Smooth muscle cell (in vitro differentiated cells): ENCODE measurements around the gene ARHGEF10L. TPM values are rescaled to one million over a fixed set of nuclear protein-coding genes. Genes with fewer than 3 reads are reported as not detected.
A peak's percentile ranks its signal among the peaks of the same experiment; 100 is the strongest.

ENCODE experiments used
- DNase-seq: peaks from one replicate; lab custom pipeline; 2025; ENCODE audit not compliant: unreplicated experiment; lab: John Stamatoyannopoulos, UW
- H2AFZ ChIP-seq: fragments of 200-600 bp; sonication (generic); 2 replicates; pipeline ENCODE4 v1.6.0; 2016; ENCODE audit warnings: antibody characterized with exemption, low read depth, mild to moderate bottlenecking
- H3F3A ChIP-seq: fragments of 200-600 bp; sonication (generic); 2 replicates; pipeline ENCODE4 v1.6.0; 2017; ENCODE audit warnings: antibody characterized with exemption, low read depth
- H3K27ac ChIP-seq: fragments of 200-600 bp; sonication (generic); 2 replicates; pipeline ENCODE4 v1.5.1; 2016; ENCODE audit warnings: low read depth, mild to moderate bottlenecking
- H3K27me3 ChIP-seq: fragments of 200-600 bp; sonication (generic); 2 replicates; pipeline ENCODE4 v1.6.1; 2016; ENCODE audit warnings: low read depth, mild to moderate bottlenecking
- H3K36me3 ChIP-seq: fragments of 200-600 bp; sonication (generic); 2 replicates; pipeline ENCODE4 v1.5.1; 2016; ENCODE audit warnings: low read depth
- H3K4me1 ChIP-seq: fragments of 200-600 bp; sonication (generic); 2 replicates; pipeline ENCODE4 v1.5.1; 2016; ENCODE audit warnings: low read depth
- H3K4me2 ChIP-seq: fragments of 200-600 bp; sonication (generic); 2 replicates; pipeline ENCODE4 v1.6.0; 2016; ENCODE audit warnings: mild to moderate bottlenecking
- H3K4me3 ChIP-seq: fragments of 200-600 bp; sonication (generic); 2 replicates; pipeline ENCODE4 v1.5.1; 2016; ENCODE audit warnings: mild to moderate bottlenecking
- H3K79me2 ChIP-seq: fragments of 200-600 bp; sonication (generic); 2 replicates; pipeline ENCODE4 v1.6.0; 2016; ENCODE audit warnings: low read depth, mild to moderate bottlenecking
- H3K9ac ChIP-seq: fragments of 200-600 bp; sonication (generic); 2 replicates; pipeline ENCODE4 v1.6.0; 2016; ENCODE audit warnings: low read depth
- H3K9me3 ChIP-seq: fragments of 200-600 bp; sonication (generic); replicated peaks from 2 replicates; pipeline ENCODE4 v1.5.1; 2016; ENCODE audit warnings: low read depth
- H4K20me1 ChIP-seq: fragments of 200-600 bp; sonication (generic); 2 replicates; pipeline ENCODE4 v1.6.0; 2016; ENCODE audit warnings: low read depth
- WGBS: methylation state at CpG from one replicate; pipeline ENCODE4 v1.1.7; 2016; ENCODE audit warnings: low lambda C conversion rate; 5-methylcytosine and 5-hydroxymethylcytosine counted together
- polyA plus RNA-seq: library from polyadenylated mRNA; unstranded; fragments of >200 nt; fragmentation: Nextera tagmentation; extraction: Ambion mirVana; gene quantifications from 2 replicates; pipeline ENCODE4 v1.2.1, GENCODE V29; 2016
- total RNA-seq: library from RNA; depleted of rRNA; stranded (reverse); fragments of >200 nt; gene quantifications from 2 replicates; pipeline ENCODE4 v1.2.3, GENCODE V29; 2014
- TF ChIP-seq, protein P1 (sequence below): fragments of 200-600 bp; sonication (generic); IDR thresholded peaks from 2 replicates; pipeline ENCODE4 v1.5.1; 2017; ENCODE audit warnings: borderline replicate concordance, mild to moderate bottlenecking, antibody characterized with exemption; ENCODE audit not compliant: insufficient read depth, poor library complexity, severe bottlenecking

ARHGEF10L gene
- total and polyA plus RNA-seq, 2 experiments from 2014 or later = 6.6 to 13.7 TPM

DNA sequence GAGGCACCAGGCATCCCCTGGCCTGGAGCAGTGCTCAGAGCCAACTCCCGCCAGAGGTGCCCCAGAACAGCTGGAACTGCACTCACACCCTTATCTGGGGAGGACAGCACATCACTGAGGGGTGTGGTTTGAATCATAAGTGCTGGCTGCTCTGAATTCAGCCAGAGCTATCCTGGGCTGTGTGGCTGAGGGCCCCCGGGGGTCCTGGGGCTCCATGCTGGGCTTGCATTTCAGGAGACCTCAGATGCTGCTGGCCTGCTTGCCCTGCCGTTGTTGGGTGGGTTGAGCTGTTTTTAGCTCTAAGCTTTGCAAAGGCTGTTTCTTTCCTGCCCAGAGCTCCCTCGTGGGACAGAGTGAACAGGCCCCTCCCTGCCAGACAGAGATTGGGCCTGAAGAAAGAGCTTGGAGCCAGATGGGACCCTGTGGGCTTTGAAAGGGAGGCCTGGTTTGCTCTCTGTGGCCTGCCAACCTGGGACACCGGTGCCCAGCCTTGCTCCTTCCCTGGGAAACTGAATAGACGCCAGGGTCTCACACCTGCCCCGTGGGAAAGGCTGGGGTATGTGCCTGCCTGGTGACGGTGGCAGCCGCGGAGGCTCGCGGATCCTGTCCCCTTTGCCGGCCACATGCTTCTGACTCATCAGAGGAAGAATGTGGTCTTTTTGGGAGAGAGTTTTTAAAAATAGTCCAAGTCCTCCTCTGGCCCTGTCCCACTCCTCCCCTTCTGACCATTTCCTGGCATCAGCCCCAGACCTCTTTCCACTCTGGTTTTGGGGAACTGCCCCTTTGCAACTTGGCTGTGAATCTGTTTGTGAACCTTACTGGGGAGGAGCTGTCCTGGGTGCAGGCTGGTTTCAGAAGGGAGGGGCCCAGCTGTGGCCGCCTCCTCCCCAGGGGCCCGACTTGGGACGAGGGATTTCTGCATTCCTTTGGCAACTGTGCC lies 30.0 kb downstream of the ARHGEF10L start:
- TF ChIP-seq, protein P1, sequence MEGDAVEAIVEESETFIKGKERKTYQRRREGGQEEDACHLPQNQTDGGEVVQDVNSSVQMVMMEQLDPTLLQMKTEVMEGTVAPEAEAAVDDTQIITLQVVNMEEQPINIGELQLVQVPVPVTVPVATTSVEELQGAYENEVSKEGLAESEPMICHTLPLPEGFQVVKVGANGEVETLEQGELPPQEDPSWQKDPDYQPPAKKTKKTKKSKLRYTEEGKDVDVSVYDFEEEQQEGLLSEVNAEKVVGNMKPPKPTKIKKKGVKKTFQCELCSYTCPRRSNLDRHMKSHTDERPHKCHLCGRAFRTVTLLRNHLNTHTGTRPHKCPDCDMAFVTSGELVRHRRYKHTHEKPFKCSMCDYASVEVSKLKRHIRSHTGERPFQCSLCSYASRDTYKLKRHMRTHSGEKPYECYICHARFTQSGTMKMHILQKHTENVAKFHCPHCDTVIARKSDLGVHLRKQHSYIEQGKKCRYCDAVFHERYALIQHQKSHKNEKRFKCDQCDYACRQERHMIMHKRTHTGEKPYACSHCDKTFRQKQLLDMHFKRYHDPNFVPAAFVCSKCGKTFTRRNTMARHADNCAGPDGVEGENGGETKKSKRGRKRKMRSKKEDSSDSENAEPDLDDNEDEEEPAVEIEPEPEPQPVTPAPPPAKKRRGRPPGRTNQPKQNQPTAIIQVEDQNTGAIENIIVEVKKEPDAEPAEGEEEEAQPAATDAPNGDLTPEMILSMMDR = no peak
- no peaks in the 10 kb centered on the region for H3F3A ChIP-seq
- H3K79me2 ChIP-seq = peaks cover 27% of the 10 kb centered on the region
- peak overlapping the region; percentile 75 for H3K9ac ChIP-seq
- DNase-seq = peak; percentile 57
- H4K20me1 ChIP-seq = peaks cover 86% of the 10 kb centered on the region
- no peaks in the 10 kb centered on the region for H3K27me3 ChIP-seq
- H2AFZ ChIP-seq = no peak overlapping the region
- H3K27ac ChIP-seq = peak overlapping the region; percentile 91
- 11% methylated on average over 16 of the region's 16 CpGs for WGBS
- H3K4me1 ChIP-seq = peaks cover 54% of the 10 kb centered on the region
- H3K4me2 ChIP-seq = peak overlapping the region; percentile 72
- H3K4me3 ChIP-seq = no peak overlapping the region
- H3K9me3 ChIP-seq = no peaks in the 10 kb centered on the region
- no peaks in the 10 kb centered on the region for H3K36me3 ChIP-seq

DNA sequence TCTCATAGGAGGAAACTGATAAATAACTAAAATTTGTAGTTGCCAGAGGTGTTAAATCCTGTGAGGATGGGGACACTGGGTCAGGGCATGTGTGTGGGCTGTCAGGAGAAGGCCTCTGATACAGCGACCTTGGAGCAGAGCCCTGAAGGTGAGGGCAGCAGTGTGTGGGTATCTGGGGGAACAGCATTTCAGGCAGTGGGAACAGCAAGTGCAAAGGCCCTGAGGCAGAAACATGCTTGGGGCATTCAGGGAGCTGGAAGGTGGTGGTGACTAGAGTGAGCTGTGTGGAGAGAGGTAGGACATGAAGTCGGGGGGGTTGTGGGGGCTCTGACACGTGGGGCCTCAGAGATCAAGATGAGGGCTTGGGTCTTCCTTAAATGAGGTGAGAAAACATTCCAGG lies 30.7 kb downstream of the ARHGEF10L start:
- Histone ChIP-seq H3K9ac (peak overlapping the region; percentile 19), H3K27ac (peak overlapping the region; percentile 91)
- TF ChIP-seq, protein P1 = no peak

DNA sequence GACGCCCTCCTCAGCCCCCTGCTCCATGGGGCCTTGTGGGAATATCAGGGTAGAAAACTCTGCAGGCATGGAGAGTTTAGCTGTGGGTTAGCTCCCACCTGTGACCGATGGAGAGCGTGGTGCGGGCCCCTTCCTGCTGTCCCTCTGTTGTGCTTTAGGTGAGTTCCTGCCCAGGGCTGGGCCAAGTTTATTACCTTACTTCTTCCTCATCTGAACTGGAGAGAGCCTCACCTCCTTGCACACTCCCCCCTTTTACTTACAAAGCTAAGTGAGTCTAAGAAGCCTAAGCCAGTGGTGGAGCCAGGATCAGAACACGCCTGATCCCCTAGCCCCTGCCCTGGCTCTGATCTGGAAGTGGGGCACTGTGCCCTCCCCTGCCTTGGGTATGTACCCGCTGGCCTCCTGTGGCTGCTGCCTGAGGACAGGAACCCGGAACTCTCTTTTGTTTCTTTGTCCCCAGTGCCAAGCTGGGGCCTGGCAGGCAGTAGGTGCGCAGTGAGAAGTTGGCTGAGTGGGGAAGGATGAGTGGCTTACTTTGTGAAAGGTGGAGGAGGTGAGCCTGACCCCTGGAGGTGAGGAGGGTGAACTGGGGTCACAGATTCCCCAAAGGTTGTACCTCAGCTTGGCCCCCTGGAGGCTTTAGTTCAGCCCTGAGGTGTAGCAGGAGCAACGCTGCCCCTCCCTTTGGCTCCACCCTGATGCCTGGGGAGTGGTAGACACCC lies 32.9 kb downstream of the ARHGEF10L start:
- H3K27ac ChIP-seq = no peak overlapping the region
- no peaks in the 10 kb centered on the region for H3K9me3 ChIP-seq
- peaks cover 41% of the 10 kb centered on the region for H3K4me1 ChIP-seq
- no peak overlapping the region for H3K4me3 ChIP-seq
- no peaks in the 10 kb centered on the region for H3K27me3 ChIP-seq
- H3K9ac ChIP-seq = no peak overlapping the region
- H3F3A ChIP-seq = no peaks in the 10 kb centered on the region
- H3K36me3 ChIP-seq = no peaks in the 10 kb centered on the region
- no peak for DNase-seq
- no peak overlapping the region for H2AFZ ChIP-seq
- no peak overlapping the region for H3K4me2 ChIP-seq
- peaks cover 23% of the 10 kb centered on the region for H3K79me2 ChIP-seq
- TF ChIP-seq, protein P1 = no peak
- peaks cover 87% of the 10 kb centered on the region for H4K20me1 ChIP-seq
- WGBS = 92% methylated on average over 9 of the region's 9 CpGs

More for the DNA sequence above, 30.7 kb downstream of the ARHGEF10L start:
- H3K79me2 ChIP-seq = peaks cover 27% of the 10 kb centered on the region
- H3K27me3 ChIP-seq = no peaks in the 10 kb centered on the region
- no peak for DNase-seq
- no peak overlapping the region for H3K4me3 ChIP-seq
- H3K36me3 ChIP-seq = no peaks in the 10 kb centered on the region
- no peak overlapping the region for H2AFZ ChIP-seq
- peaks cover 47% of the 10 kb centered on the region for H3K4me1 ChIP-seq
- peak overlapping the region; percentile 72 for H3K4me2 ChIP-seq
- no peaks in the 10 kb centered on the region for H3K9me3 ChIP-seq
- peaks cover 86% of the 10 kb centered on the region for H4K20me1 ChIP-seq
- WGBS = 88% methylated on average over 3 of the region's 3 CpGs
- H3F3A ChIP-seq = no peaks in the 10 kb centered on the region
